HEK293T (cell line): ENCODE data around the gene GPR157.

Source experiments
- BHLHE40 ChIP-seq: fragments of 450-650 bp; IDR thresholded peaks from 2 replicates; pipeline ENCODE4 v1.6.1; 2016; ENCODE audit warnings: mild to moderate bottlenecking, moderate library complexity, borderline replicate concordance
- CTBP1 ChIP-seq: fragments of 450-650 bp; IDR thresholded peaks from 2 replicates; pipeline ENCODE4 v1.6.1; 2016; ENCODE audit warnings: borderline replicate concordance
- ELF4 ChIP-seq: fragments of 450-650 bp; IDR thresholded peaks from 2 replicates; pipeline ENCODE4 v1.6.1; 2017; ENCODE audit warnings: antibody characterized with exemption
- FOXA1 ChIP-seq: fragments of 450-650 bp; IDR thresholded peaks from 2 replicates; pipeline ENCODE4 v1.6.1; 2016; ENCODE audit warnings: mild to moderate bottlenecking
- FOXK2 ChIP-seq: fragments of 450-650 bp; IDR thresholded peaks from 2 replicates; pipeline ENCODE4 v1.6.1; 2016; ENCODE audit warnings: mild to moderate bottlenecking
- FOXM1 ChIP-seq: fragments of 450-650 bp; IDR thresholded peaks from 2 replicates; pipeline ENCODE4 v1.6.1; 2017; ENCODE audit warnings: mild to moderate bottlenecking, borderline replicate concordance
- HDGF ChIP-seq: fragments of 450-650 bp; IDR thresholded peaks from 2 replicates; pipeline ENCODE4 v1.6.1; 2017; ENCODE audit warnings: antibody characterized with exemption, borderline replicate concordance
- L3MBTL2 ChIP-seq: fragments of 450-650 bp; conservative IDR thresholded peaks from 2 replicates; pipeline ENCODE4 v1.6.1; 2016; ENCODE audit warnings: mild to moderate bottlenecking
- NFRKB ChIP-seq: fragments of 450-650 bp; IDR thresholded peaks from 2 replicates; pipeline ENCODE4 v1.6.1; 2016; ENCODE audit warnings: mild to moderate bottlenecking, moderate library complexity
- PKNOX1 ChIP-seq: fragments of 450-650 bp; IDR thresholded peaks from 2 replicates; pipeline ENCODE4 v1.6.1; 2016
- SP1 ChIP-seq: fragments of 450-650 bp; IDR thresholded peaks from 2 replicates; pipeline ENCODE4 v1.6.1; 2017
- SUZ12 ChIP-seq: fragments of 450-650 bp; IDR thresholded peaks from 2 replicates; pipeline ENCODE4 v1.6.1; 2016; ENCODE audit warnings: mild to moderate bottlenecking
- TARDBP ChIP-seq: fragments of 450-650 bp; IDR thresholded peaks from 2 replicates; pipeline ENCODE4 v1.6.1; 2016

GRCh38 chr1:9073143-9073542 is 55.8 kb downstream of the GPR157 start:
- no peak for TF ChIP-seq SUZ12
- no peak for TF ChIP-seq BHLHE40
- no peak for TF ChIP-seq FOXA1
- no peak for TF ChIP-seq NFRKB
- TF ChIP-seq SP1 = no peak
- no peak for TF ChIP-seq CTBP1
- no peak for TF ChIP-seq L3MBTL2
- no peak for TF ChIP-seq PKNOX1
- no peak for TF ChIP-seq FOXK2
- no peak for TF ChIP-seq ELF4
- TF ChIP-seq FOXM1 = no peak
- TF ChIP-seq TARDBP = no peak
- no peak for TF ChIP-seq HDGF
